ENCODE measurements around the gene PRELID3B.

PRELID3B gene

GRCh38 chr20:59026904-59027740 lies 15.5 kb downstream of the PRELID3B start:
- TF ChIP-seq CTCF (IDR thresholded peaks at IDR 0.05; ENCODE audit: control extremely low read depth, extremely low read depth, low read depth, missing control alignments) = no peak
- POLR2A ChIA-PET = no interaction called here
- no peak for DNase-seq (ENCODE audit: extremely low spot score)
- CTCF ChIA-PET = interaction anchor here (1.0 kb wide), 1 partner anchor 8 kb away, joined by 4 read pairs; the partner anchor contains the start of gene TUBB1

GRCh38 chr20:59025511-59025910 lies 17.1 kb downstream of the PRELID3B start:
- no peak for DNase-seq (ENCODE audit: extremely low spot score)
- POLR2A ChIA-PET = no interaction called here
- TF ChIP-seq CTCF (IDR thresholded peaks at IDR 0.05; ENCODE audit: control extremely low read depth, extremely low read depth, low read depth, missing control alignments) = no peak
- CTCF ChIA-PET = interaction anchor here (0.9 to 1.8 kb wide), 2 partner anchors 9 to 11 kb away, joined by 3 to 5 read pairs; no protein-coding TSS in a partner anchor

- DNase-seq (ENCODE audit: extremely low spot score) = no peak
- ChIA-PET POLR2A (no interaction called here), CTCF (interaction anchor here (0.9 to 1.8 kb wide), 2 partner anchors 9 to 10 kb away, joined by 3 to 5 read pairs; no protein-coding TSS in a partner anchor)
- no peak for TF ChIP-seq CTCF (IDR thresholded peaks at IDR 0.05; ENCODE audit: control extremely low read depth, extremely low read depth, low read depth, missing control alignments)
Observed at GRCh38 chr20:59025086-59025485, 17.5 kb downstream of the PRELID3B start.

- TF ChIP-seq CTCF (IDR thresholded peaks at IDR 0.05; ENCODE audit: control extremely low read depth, extremely low read depth, low read depth, missing control alignments) = no peak
- DNase-seq (ENCODE audit: extremely low spot score) = no peak
- ChIA-PET POLR2A (no interaction called here), CTCF (interaction anchor here (1.1 to 1.4 kb wide), 2 partner anchors 10 to 24 kb away, joined by 3 read pairs; no protein-coding TSS in a partner anchor)
Observed at GRCh38 chr20:59024111-59024530, 18.5 kb downstream of the PRELID3B start.

GRCh38 chr20:59023616-59024015 lies 19.0 kb downstream of the PRELID3B start:
- DNase-seq (ENCODE audit: extremely low spot score) = no peak
- CTCF ChIA-PET = interaction anchor here (1.1 to 1.4 kb wide), 2 partner anchors 9 to 24 kb away, joined by 3 read pairs; no protein-coding TSS in a partner anchor
- no peak for TF ChIP-seq CTCF (IDR thresholded peaks at IDR 0.05; ENCODE audit: control extremely low read depth, extremely low read depth, low read depth, missing control alignments)
- POLR2A ChIA-PET = no interaction called here

GRCh38 chr20:59022754-59023153 lies 19.8 kb downstream of the PRELID3B start:
- ChIA-PET CTCF (no interaction called here), POLR2A (no interaction called here)
- TF ChIP-seq CTCF (IDR thresholded peaks at IDR 0.05; ENCODE audit: control extremely low read depth, extremely low read depth, low read depth, missing control alignments) = no peak
- DNase-seq (ENCODE audit: extremely low spot score) = no peak
